Parathyroid adenoma (tissue), 2 donors: ENCODE results near the gene BAZ2B.

Experiments
- H2AFZ ChIP-seq: fragments of 300-600 bp; sonication (generic); one replicate; pipeline ENCODE4 v1.7.0; 2017; ENCODE audit warnings: antibody characterized with exemption, mild to moderate bottlenecking
- H3K27ac ChIP-seq: fragments of 300-600 bp; sonication (generic); one replicate; pipeline ENCODE4 v1.7.0; 2017
- H3K27me3 ChIP-seq: fragments of 300-600 bp; sonication (generic); one replicate; pipeline ENCODE4 v1.7.0; 2017; ENCODE audit warnings: low read length; ENCODE audit not compliant: control insufficient read depth, insufficient read depth
- H3K36me3 ChIP-seq: fragments of 300-600 bp; sonication (generic); one replicate; pipeline ENCODE4 v1.7.0; 2017; ENCODE audit warnings: low read length; ENCODE audit not compliant: control insufficient read depth, insufficient read depth
- H3K4me1 ChIP-seq: fragments of 300-600 bp; sonication (generic); one replicate; pipeline ENCODE4 v1.7.0; 2017; ENCODE audit warnings: control low read depth
- H3K4me2 ChIP-seq: fragments of 300-600 bp; sonication (generic); one replicate; pipeline ENCODE4 v1.7.0; 2017; ENCODE audit warnings: low read length
- H3K4me3 ChIP-seq: fragments of 300-600 bp; sonication (generic); one replicate; pipeline ENCODE4 v1.7.0; 2017; ENCODE audit warnings: low read depth, low read length
- H3K79me2 ChIP-seq: fragments of 300-600 bp; sonication (generic); one replicate; pipeline ENCODE4 v1.7.0; 2017; ENCODE audit warnings: control low read depth
- H3K9ac ChIP-seq: fragments of 300-600 bp; sonication (generic); one replicate; pipeline ENCODE4 v1.7.0; 2017; ENCODE audit warnings: mild to moderate bottlenecking
- H3K9me3 ChIP-seq: fragments of 300-600 bp; sonication (generic); one replicate; pipeline ENCODE4 v1.7.0; 2017; ENCODE audit warnings: low read length; ENCODE audit not compliant: control insufficient read depth
- TF ChIP-seq, protein P1 (sequence below): fragments of 300-600 bp; sonication (generic); IDR thresholded peaks from one replicate; pipeline ENCODE4 v1.7.0; 2017; ENCODE audit warnings: antibody characterized with exemption, mild to moderate bottlenecking
- donor health status: primary hyperparathyroidism.

BAZ2B gene

DNA sequence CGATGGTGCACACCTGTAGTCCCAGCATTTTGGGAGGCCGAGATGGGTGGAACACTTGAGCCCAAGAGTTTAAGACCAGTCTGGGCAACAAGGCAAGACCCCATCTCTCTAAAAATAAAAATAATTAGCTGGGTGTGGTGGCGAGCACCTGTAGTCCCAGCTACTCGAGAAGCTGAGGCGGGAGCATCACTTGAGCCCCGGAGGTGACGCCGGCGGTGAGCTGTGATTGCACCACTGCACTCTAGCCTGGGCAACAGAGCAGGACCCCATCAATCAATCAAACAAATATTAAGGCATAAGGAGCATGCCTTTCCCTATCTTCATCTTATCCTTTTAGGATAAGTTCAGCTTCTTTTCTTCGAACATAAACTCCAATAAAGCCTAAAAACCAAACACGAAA is 330.9 kb downstream of the BAZ2B start:
- no peaks in the 10 kb centered on the region for H3K4me1 ChIP-seq
- H3K36me3 ChIP-seq, result no peaks in the 10 kb centered on the region
- H2AFZ ChIP-seq, result peak overlapping the region; percentile 96
- TF ChIP-seq, protein P1, sequence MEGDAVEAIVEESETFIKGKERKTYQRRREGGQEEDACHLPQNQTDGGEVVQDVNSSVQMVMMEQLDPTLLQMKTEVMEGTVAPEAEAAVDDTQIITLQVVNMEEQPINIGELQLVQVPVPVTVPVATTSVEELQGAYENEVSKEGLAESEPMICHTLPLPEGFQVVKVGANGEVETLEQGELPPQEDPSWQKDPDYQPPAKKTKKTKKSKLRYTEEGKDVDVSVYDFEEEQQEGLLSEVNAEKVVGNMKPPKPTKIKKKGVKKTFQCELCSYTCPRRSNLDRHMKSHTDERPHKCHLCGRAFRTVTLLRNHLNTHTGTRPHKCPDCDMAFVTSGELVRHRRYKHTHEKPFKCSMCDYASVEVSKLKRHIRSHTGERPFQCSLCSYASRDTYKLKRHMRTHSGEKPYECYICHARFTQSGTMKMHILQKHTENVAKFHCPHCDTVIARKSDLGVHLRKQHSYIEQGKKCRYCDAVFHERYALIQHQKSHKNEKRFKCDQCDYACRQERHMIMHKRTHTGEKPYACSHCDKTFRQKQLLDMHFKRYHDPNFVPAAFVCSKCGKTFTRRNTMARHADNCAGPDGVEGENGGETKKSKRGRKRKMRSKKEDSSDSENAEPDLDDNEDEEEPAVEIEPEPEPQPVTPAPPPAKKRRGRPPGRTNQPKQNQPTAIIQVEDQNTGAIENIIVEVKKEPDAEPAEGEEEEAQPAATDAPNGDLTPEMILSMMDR, result no peak
- no peak overlapping the region for H3K9ac ChIP-seq
- H3K9me3 ChIP-seq, result no peaks in the 10 kb centered on the region
- no peaks in the 10 kb centered on the region for H3K27me3 ChIP-seq
- H3K79me2 ChIP-seq, result no peaks in the 10 kb centered on the region
- peak overlapping the region; percentile 85 for H3K4me2 ChIP-seq
- peak overlapping the region; percentile 87 for H3K27ac ChIP-seq
- H3K4me3 ChIP-seq, result peak overlapping the region; percentile 75

GRCh38 chr2:159283529-159283928 is 332.8 kb downstream of the BAZ2B start:
- H3K9ac ChIP-seq, result no peak overlapping the region
- H3K4me2 ChIP-seq, result no peak overlapping the region
- H2AFZ ChIP-seq, result no peak overlapping the region
- H3K27me3 ChIP-seq, result no peaks in the 10 kb centered on the region
- H3K4me1 ChIP-seq, result no peaks in the 10 kb centered on the region
- TF ChIP-seq, protein P1, result no peak
- no peak overlapping the region for H3K27ac ChIP-seq
- no peaks in the 10 kb centered on the region for H3K79me2 ChIP-seq
- no peaks in the 10 kb centered on the region for H3K9me3 ChIP-seq
- H3K4me3 ChIP-seq, result no peak overlapping the region
- H3K36me3 ChIP-seq, result no peaks in the 10 kb centered on the region

DNA sequence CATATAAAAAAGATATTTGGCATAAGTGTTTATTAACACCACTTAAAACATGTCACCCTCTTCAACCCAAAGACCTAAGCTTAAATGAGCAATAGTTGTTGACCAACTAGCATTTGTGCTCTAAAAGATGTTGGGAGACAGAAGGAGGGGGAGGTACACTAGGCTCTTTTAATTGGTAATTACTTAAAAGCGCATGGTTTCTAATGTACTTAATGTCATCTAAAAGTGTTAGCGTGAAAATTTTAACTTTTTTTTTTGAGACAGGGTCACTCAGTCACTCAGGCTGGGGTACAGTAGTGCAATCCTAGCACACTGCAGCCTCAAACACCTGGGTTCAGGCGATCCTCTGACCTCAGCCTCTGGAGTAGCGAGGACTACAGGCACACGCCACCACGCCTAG is 335.3 kb downstream of the BAZ2B start:
- Histone ChIP-seq H3K36me3 (no peaks in the 10 kb centered on the region), H3K9ac (no peak overlapping the region), H3K4me3 (no peak overlapping the region), H3K79me2 (no peaks in the 10 kb centered on the region), H3K27me3 (no peaks in the 10 kb centered on the region), H2AFZ (no peak overlapping the region), H3K4me2 (no peak overlapping the region), H3K27ac (no peak overlapping the region), H3K9me3 (no peaks in the 10 kb centered on the region), H3K4me1 (no peaks in the 10 kb centered on the region)
- TF ChIP-seq, protein P1, result no peak

DNA sequence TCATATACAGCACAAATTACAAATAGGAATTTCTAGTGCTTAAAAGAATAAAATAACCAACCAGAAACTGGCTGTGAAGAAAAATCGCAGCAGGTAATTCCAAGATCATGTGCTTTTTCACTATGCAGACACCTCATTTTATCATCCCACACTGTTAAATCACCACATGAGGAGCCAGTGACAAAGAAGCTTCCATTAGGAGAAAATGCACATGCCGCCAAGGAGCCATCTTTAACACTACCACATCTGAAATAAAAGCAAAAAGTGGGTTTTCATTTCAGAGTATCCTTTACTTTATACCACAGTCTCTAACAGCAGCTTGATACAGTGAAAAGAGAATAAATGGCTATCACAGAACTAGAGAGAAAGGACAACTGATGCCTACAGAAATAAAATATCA is 336.6 kb downstream of the BAZ2B start:
- Histone ChIP-seq H3K9ac (no peak overlapping the region), H3K4me2 (no peak overlapping the region), H3K36me3 (no peaks in the 10 kb centered on the region), H3K27ac (no peak overlapping the region), H3K4me1 (no peaks in the 10 kb centered on the region), H3K27me3 (no peaks in the 10 kb centered on the region), H3K9me3 (no peaks in the 10 kb centered on the region), H3K79me2 (no peaks in the 10 kb centered on the region), H2AFZ (no peak overlapping the region), H3K4me3 (no peak overlapping the region)
- TF ChIP-seq, protein P1, result no peak

DNA sequence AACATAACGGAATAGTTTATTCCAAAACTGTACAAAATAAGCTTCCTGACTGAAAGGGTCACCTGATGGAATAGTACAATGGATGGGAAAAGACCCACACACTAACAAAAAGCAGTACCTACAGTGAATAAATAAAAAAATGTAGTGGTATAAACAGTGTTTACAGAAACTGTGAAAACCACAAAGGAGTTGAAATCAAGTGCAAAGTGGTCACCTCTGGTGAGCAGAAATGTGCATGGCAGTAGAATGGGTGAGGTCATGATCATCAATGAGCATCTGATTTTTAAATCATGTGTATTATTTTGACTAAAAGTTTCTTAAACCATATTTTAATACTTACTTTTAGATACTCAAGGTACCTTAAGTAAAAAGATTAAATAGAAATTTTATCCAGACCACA is 341.2 kb downstream of the BAZ2B start:
- no peaks in the 10 kb centered on the region for H3K36me3 ChIP-seq
- TF ChIP-seq, protein P1, result no peak

More for the DNA sequence above, 341.2 kb downstream of the BAZ2B start:
- Histone ChIP-seq H3K27me3 (no peaks in the 10 kb centered on the region), H3K79me2 (no peaks in the 10 kb centered on the region), H3K27ac (no peak overlapping the region), H3K4me3 (no peak overlapping the region), H3K9me3 (no peaks in the 10 kb centered on the region), H2AFZ (no peak overlapping the region), H3K4me1 (no peaks in the 10 kb centered on the region), H3K9ac (no peak overlapping the region), H3K4me2 (no peak overlapping the region)
